Upper lobe of left lung (tissue), 4 donors: ENCODE measurements around the gene GDF3.
"Not testable (repeated sequence)": the region's sequence is repeated elsewhere in the genome, so short reads cannot be mapped to it uniquely, and the experiment has no call there.

ENCODE experiments used
- EP300 ChIP-seq, 4 donors: sonication (generic); formaldehyde crosslinking; IDR thresholded peaks; one replicate each; pipeline ENCODE4 v1.5.1; 2017; ENCODE audit warnings: antibody characterized with exemption in 4 of 4, control low read depth in 2 of 4
- TF ChIP-seq, protein P1 (sequence below), 6 experiments: fragments of 450-650 bp in 4 of 6; fragments of 200-600 bp in 2 of 6; sonication (generic) in 2 of 6; IDR thresholded peaks; one replicate each; pipeline ENCODE4 v1.5.1; 2016 to 2019; ENCODE audit warnings: antibody characterized with exemption in 6 of 6

DNA sequence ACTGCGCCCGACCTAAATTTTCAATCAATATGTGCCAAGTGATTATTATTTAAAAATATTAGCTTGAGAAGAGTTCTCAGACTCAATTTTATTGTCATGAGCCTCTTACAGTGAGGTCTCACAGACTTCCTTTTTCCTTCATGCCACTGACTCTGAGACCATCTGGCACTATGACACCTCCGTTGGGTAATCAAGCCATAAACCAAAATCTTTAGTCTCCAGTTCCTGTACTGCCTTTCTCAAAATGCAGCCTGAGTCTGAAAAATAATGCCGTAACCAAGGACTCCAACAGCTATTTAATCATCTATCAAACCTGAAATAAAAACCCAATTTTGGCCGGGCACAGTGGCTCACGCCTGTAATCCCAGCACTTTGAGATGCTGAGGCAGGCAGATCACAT is 20.1 kb downstream of the GDF3 start:
- TF ChIP-seq, protein P1, sequence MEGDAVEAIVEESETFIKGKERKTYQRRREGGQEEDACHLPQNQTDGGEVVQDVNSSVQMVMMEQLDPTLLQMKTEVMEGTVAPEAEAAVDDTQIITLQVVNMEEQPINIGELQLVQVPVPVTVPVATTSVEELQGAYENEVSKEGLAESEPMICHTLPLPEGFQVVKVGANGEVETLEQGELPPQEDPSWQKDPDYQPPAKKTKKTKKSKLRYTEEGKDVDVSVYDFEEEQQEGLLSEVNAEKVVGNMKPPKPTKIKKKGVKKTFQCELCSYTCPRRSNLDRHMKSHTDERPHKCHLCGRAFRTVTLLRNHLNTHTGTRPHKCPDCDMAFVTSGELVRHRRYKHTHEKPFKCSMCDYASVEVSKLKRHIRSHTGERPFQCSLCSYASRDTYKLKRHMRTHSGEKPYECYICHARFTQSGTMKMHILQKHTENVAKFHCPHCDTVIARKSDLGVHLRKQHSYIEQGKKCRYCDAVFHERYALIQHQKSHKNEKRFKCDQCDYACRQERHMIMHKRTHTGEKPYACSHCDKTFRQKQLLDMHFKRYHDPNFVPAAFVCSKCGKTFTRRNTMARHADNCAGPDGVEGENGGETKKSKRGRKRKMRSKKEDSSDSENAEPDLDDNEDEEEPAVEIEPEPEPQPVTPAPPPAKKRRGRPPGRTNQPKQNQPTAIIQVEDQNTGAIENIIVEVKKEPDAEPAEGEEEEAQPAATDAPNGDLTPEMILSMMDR (IDR thresholded peaks at IDR 0.05) = not testable (repeated sequence)
- TF ChIP-seq EP300 (IDR thresholded peaks at IDR 0.05) = not testable (repeated sequence)
